Measurements from ENCODE around the gene FUBP3.

DNA sequence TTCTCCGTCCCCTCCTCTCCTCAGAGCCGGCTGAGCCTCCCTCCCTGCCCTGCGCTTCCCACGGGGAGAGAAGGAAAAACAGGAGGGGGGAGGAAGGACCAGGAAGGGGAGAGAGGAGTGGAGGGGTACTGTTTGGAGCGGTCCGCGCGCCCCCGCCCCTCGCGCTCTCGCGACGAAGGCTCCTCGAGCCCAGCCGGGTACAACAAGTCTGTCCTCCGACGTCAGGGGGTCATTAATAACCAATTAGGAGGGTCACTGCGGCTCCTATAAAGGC lies 84.5 kb downstream of the FUBP3 start:
- TF ChIP-seq, protein P1, sequence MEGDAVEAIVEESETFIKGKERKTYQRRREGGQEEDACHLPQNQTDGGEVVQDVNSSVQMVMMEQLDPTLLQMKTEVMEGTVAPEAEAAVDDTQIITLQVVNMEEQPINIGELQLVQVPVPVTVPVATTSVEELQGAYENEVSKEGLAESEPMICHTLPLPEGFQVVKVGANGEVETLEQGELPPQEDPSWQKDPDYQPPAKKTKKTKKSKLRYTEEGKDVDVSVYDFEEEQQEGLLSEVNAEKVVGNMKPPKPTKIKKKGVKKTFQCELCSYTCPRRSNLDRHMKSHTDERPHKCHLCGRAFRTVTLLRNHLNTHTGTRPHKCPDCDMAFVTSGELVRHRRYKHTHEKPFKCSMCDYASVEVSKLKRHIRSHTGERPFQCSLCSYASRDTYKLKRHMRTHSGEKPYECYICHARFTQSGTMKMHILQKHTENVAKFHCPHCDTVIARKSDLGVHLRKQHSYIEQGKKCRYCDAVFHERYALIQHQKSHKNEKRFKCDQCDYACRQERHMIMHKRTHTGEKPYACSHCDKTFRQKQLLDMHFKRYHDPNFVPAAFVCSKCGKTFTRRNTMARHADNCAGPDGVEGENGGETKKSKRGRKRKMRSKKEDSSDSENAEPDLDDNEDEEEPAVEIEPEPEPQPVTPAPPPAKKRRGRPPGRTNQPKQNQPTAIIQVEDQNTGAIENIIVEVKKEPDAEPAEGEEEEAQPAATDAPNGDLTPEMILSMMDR (IDR thresholded peaks at IDR 0.05), result no peak
- no peak for TF ChIP-seq POLR2A (IDR thresholded peaks at IDR 0.05)
